Endothelial cell (in vitro differentiated cells): ENCODE measurements around the gene PACRG. TPM values are rescaled to one million over a fixed set of nuclear protein-coding genes. Genes with fewer than 3 reads are reported as not detected.

Experiments
- DNase-seq: peaks from one replicate; pipeline ENCODE4 v3.0.0; 2021; ENCODE audit warnings: low spot score
- H3K27ac Mint-ChIP-seq: one replicate; pipeline ENCODE4 v1.8.0; 2021; ENCODE audit warnings: mixed read lengths, inconsistent platforms; ENCODE audit not compliant: unreplicated experiment
- H3K27me3 Mint-ChIP-seq: one replicate; pipeline ENCODE4 v1.8.0; 2021; ENCODE audit warnings: mild to moderate bottlenecking, moderate library complexity, mixed read lengths, inconsistent platforms; ENCODE audit not compliant: unreplicated experiment
- H3K36me3 Mint-ChIP-seq: one replicate; pipeline ENCODE4 v1.8.0; 2021; ENCODE audit warnings: mild to moderate bottlenecking, low read depth, mixed read lengths, inconsistent platforms; ENCODE audit not compliant: unreplicated experiment
- H3K4me1 Mint-ChIP-seq: one replicate; pipeline ENCODE4 v1.8.0; 2021; ENCODE audit warnings: mild to moderate bottlenecking, mixed read lengths, inconsistent platforms; ENCODE audit not compliant: unreplicated experiment
- H3K4me3 Mint-ChIP-seq: one replicate; pipeline ENCODE4 v1.8.0; 2021; ENCODE audit warnings: mild to moderate bottlenecking, mixed read lengths, inconsistent platforms; ENCODE audit not compliant: unreplicated experiment
- H3K9me3 Mint-ChIP-seq: one replicate; pipeline ENCODE4 v1.8.0; 2021; ENCODE audit warnings: mixed read lengths, inconsistent platforms; ENCODE audit not compliant: unreplicated experiment
- total RNA-seq: library from RNA; stranded (reverse); fragmentation: NEBNext Ultra II Directional; extraction: Animal tissue kit (Norgen Biotek cat#: 25700); gene quantifications from one replicate; pipeline ENCODE4 v1.2.1, GENCODE V29; 2021; ENCODE audit not compliant: unreplicated experiment
- TF ChIP-seq, protein P1 (sequence below): fragments of 200-600 bp; sonication (generic); IDR thresholded peaks from one replicate; pipeline ENCODE4 v1.5.0; 2021; ENCODE audit warnings: antibody characterized with exemption; ENCODE audit not compliant: unreplicated experiment

PACRG gene
- total RNA-seq, 1 donor from 2014 or later: 1.1 TPM

GRCh38 chr6:163356324-163356723 lies 628.5 kb downstream of the PACRG start:
- H3K27me3 Mint-ChIP-seq: peaks cover 4% of the 10 kb centered on the region
- no peak overlapping the region for H3K4me3 Mint-ChIP-seq
- no peak for DNase-seq
- TF ChIP-seq, protein P1, sequence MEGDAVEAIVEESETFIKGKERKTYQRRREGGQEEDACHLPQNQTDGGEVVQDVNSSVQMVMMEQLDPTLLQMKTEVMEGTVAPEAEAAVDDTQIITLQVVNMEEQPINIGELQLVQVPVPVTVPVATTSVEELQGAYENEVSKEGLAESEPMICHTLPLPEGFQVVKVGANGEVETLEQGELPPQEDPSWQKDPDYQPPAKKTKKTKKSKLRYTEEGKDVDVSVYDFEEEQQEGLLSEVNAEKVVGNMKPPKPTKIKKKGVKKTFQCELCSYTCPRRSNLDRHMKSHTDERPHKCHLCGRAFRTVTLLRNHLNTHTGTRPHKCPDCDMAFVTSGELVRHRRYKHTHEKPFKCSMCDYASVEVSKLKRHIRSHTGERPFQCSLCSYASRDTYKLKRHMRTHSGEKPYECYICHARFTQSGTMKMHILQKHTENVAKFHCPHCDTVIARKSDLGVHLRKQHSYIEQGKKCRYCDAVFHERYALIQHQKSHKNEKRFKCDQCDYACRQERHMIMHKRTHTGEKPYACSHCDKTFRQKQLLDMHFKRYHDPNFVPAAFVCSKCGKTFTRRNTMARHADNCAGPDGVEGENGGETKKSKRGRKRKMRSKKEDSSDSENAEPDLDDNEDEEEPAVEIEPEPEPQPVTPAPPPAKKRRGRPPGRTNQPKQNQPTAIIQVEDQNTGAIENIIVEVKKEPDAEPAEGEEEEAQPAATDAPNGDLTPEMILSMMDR: no peak
- H3K9me3 Mint-ChIP-seq: no peaks in the 10 kb centered on the region
- peaks cover 37% of the 10 kb centered on the region for H3K4me1 Mint-ChIP-seq
- no peaks in the 10 kb centered on the region for H3K36me3 Mint-ChIP-seq
- no peak overlapping the region for H3K27ac Mint-ChIP-seq

DNA sequence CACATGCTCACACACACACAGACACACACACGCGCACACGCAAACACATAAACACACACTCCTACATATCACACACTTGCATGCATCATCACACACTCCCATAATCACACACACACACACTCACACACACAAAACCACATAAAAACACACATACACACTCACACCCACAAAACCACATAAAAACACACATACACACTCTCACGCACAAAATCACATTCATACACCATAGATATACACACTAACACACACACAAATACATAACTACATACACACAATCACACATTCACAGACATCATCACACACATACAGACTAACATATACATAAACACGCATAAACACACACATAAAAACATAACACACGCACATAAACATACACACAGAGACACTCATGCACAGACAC lies 629.0 kb downstream of the PACRG start:
- peaks cover 37% of the 10 kb centered on the region for H3K4me1 Mint-ChIP-seq
- no peaks in the 10 kb centered on the region for H3K36me3 Mint-ChIP-seq
- H3K4me3 Mint-ChIP-seq: no peak overlapping the region

GRCh38 chr6:163364641-163365040 lies 636.9 kb downstream of the PACRG start:
- Mint-ChIP-seq H3K36me3 (no peaks in the 10 kb centered on the region), H3K9me3 (no peaks in the 10 kb centered on the region), H3K27ac (no peak overlapping the region), H3K4me1 (peaks cover 14% of the 10 kb centered on the region), H3K4me3 (no peak overlapping the region), H3K27me3 (no peaks in the 10 kb centered on the region)
- TF ChIP-seq, protein P1: no peak
- DNase-seq: no peak

More for the DNA sequence above, 629.0 kb downstream of the PACRG start:
- DNase-seq: no peak
- Mint-ChIP-seq H3K9me3 (no peaks in the 10 kb centered on the region), H3K27ac (no peak overlapping the region), H3K27me3 (peaks cover 4% of the 10 kb centered on the region)
- TF ChIP-seq, protein P1: no peak

Other genes starting within 250 kb of the PACRG start
- 5.1 TPM for gene PRKN, start 208 bp upstream of the PACRG start, total RNA-seq